Skin epidermis (tissue), 12 donors: ENCODE measurements around the gene AHI1.

Source experiments
- H3K27ac ChIP-seq, 21 experiments: fragments of 200-600 bp; sonication (generic) in 11 of 21; one replicate each; pipeline ENCODE4 v1.5.0; 2020; ENCODE audit warnings: mild to moderate bottlenecking in 3 of 21, inconsistent platforms in 2 of 21, moderate library complexity in 2 of 21
- H3K4me3 ChIP-seq, 7 experiments: fragments of 200-600 bp; sonication (generic) in 2 of 7; one replicate each; pipeline ENCODE4 v1.5.0; 2020; ENCODE audit warnings: inconsistent platforms in 2 of 7, mild to moderate bottlenecking in 2 of 7, moderate library complexity in 1 of 7

Gene AHI1

GRCh38 chr6:135280375-135281136, 217.0 kb downstream of the AHI1 start:
- Histone ChIP-seq H3K27ac (no peak overlapping the region), H3K4me3 (no peak overlapping the region)

DNA sequence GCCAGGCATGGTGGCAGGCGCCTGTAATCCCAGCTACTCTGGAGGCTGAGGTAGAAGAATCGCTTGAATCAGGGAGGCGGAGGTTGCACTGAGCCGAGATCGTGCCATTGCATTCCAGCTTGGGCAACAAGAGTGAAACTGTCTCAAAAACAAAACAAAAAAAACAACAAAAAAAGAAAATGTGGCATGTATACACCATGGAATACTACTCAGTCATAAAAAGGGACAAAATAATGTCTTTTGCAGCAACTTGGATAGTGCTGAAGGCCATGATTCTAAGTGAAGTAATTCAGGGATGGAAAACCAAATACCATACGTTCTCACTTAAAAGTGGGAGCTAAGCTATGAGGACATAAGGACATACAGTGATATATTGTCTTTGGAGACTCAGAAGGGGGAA, 220.1 kb downstream of the AHI1 start:
- Histone ChIP-seq H3K27ac (no peak overlapping the region), H3K4me3 (no peak overlapping the region)

GRCh38 chr6:135274561-135275293, 222.8 kb downstream of the AHI1 start:
- no peak overlapping the region for H3K27ac ChIP-seq
- H3K4me3 ChIP-seq = no peak overlapping the region

DNA sequence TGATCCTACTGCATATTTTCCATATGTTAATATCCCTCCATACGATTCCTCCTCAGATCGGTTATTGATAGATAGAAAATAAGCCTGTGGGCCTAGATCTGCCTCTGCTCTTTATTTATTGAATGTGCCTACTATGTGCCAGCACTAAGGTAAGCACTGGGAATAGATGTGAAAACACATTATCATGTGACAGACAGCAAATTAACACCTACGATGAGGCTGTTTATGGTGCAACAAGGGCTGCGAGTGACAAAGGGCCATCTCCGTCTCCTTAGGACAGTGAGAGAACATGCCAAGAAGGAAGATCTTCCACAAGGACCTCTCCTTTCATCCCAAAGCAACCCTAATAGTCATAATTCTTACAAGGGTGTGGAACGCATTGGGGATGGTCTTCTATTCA, 225.9 kb downstream of the AHI1 start:
- H3K27ac ChIP-seq = peak overlapping the region in 10 of 21 experiments; percentile 22 to 83 (median 51)

DNA sequence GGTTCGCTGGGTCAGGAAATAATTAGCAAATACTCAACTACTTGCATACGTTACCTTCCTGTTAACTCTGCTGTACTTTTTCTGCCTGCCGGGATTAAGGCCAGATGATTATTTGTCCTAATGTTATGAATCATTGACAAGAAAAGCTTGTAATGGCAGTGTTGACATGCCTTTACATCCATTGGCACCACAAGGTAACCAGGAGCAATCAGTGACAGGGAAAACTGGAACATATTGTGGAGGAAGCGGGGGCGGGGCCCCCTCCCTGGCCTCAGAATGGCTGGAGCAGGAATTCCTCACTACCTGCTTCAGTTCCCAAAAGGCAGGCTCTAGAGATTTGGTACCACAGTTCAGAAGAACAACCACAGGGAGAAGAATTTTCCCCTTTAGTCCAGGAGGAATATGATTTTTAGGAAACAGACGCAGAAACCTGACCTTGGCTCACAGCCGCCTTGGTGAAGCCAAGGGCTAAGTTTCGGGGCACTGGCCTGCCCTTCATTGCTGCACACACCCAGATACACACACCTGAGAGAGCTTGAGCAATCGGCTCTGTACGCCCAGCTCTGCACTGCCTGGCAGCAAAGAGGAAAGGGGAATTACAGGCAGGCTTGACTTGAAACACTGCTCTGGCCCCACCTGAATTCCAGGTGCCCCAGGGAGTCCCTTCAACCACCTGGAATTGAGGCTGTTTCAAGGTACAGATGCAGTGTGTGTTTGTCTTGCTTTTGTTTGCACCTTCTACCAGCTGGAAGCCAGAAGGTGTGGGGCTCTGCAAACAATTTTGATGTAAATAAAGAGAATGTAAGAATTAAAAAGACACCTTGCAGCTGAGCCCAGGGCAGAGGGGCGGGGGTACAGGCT, 226.6 kb downstream of the AHI1 start:
- H3K27ac ChIP-seq = peak overlapping the region in 16 of 21 experiments; percentile 12 to 83 (median 49)
- H3K4me3 ChIP-seq = peak overlapping the region in 1 of 7 experiments; percentile 7

More for the DNA sequence above, 225.9 kb downstream of the AHI1 start:
- no peak overlapping the region for H3K4me3 ChIP-seq

DNA sequence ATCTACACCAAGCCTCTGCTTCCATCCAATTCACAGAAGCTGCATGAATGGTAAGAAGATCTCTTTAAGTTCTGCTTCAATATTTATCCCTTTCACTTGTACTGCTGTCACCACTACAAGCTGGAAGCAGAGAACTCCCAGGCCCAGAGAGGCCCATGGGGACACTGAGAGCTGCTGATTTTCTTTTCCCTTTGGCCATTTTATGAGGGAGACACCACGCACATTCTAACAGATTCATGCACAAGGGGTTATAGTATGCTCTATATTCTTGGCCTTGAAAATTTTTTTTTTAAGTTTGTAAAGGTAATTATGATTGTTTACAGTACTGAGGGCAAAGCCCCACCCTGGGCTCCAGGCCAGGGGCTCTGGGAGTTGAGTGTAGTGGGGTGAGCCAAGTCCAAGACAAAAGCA, 228.1 kb downstream of the AHI1 start:
- Histone ChIP-seq H3K27ac (no peak overlapping the region), H3K4me3 (no peak overlapping the region)

DNA sequence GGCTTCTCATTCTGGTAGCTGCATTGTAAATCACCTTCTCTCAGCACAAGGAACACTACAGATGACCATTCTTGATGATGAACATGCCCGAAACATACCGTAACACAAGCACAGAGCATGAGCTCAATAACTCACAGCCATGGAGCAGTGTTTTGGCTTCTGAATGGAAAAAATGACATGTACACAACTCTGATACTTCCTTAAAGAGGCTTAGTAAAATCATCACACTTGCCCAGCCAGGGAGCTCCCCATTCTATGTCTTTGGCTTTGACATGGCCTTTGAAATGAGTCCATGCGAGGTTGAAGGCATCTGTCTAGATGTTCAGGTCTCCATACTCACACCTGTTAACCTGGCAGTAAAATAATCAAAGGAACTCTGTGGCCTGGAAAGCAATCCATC, 228.8 kb downstream of the AHI1 start:
- no peak overlapping the region for H3K27ac ChIP-seq
- H3K4me3 ChIP-seq = no peak overlapping the region

DNA sequence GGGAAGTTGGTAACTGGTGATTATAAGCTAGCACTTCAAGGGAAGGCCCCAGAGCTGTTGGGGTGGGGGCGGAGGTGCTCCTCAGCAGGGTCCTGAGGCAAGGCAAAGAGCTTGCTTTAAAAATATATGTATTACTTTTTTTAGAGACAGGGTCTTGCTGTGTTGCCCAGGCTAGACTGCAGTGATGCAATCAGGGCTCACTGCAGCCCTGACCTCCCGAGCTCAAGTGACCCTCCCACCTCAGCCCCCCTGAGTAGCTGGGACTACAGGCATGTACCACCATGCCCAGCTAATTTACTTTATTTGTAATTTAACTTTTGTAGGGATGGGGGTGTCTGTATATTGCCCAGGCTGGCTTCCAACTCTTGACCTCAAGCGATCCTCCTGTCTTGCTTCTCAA, 229.3 kb downstream of the AHI1 start:
- H3K27ac ChIP-seq = no peak overlapping the region
- H3K4me3 ChIP-seq = no peak overlapping the region

DNA sequence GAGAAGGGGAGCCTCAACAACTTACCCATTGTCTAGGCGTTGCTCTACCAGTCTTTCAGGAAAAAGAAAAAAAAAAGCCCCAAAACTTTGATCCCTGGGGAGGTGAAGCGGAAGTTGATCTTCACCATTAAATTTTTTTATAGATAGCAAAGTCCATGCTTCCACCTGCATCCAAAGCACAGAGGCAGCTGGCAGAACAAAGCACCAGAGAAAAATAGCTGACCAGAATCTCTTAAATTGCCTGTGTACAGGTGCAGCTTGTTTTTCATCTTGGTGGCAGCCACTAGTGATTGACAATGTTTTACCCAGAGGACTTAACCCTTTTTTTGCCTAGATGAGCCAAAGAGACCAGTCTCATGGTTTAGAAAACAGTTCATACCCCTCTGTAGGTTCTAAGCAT, 230.5 kb downstream of the AHI1 start:
- Histone ChIP-seq H3K4me3 (no peak overlapping the region), H3K27ac (no peak overlapping the region)

DNA sequence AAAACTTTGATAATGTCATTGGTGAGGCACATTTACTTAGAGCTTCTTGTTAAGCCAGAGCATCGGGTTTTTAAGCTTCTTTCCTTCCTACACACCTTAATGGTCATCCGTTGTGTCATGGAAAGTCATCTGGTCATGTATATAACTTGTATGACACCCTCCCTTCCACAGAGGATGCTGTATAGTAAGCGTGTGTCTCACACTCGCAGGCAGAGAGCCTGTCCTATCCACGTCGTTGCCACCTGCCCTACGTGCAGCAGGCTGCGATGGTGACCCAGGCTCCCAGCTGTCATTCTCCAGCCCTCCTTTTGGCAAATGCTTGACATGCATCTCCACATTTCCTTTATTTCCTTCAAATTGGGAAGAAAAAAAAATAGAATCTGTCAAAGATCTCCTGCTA, 230.9 kb downstream of the AHI1 start:
- Histone ChIP-seq H3K4me3 (no peak overlapping the region), H3K27ac (no peak overlapping the region)

GRCh38 chr6:135265278-135265677, 232.3 kb downstream of the AHI1 start:
- H3K27ac ChIP-seq = no peak overlapping the region
- no peak overlapping the region for H3K4me3 ChIP-seq

DNA sequence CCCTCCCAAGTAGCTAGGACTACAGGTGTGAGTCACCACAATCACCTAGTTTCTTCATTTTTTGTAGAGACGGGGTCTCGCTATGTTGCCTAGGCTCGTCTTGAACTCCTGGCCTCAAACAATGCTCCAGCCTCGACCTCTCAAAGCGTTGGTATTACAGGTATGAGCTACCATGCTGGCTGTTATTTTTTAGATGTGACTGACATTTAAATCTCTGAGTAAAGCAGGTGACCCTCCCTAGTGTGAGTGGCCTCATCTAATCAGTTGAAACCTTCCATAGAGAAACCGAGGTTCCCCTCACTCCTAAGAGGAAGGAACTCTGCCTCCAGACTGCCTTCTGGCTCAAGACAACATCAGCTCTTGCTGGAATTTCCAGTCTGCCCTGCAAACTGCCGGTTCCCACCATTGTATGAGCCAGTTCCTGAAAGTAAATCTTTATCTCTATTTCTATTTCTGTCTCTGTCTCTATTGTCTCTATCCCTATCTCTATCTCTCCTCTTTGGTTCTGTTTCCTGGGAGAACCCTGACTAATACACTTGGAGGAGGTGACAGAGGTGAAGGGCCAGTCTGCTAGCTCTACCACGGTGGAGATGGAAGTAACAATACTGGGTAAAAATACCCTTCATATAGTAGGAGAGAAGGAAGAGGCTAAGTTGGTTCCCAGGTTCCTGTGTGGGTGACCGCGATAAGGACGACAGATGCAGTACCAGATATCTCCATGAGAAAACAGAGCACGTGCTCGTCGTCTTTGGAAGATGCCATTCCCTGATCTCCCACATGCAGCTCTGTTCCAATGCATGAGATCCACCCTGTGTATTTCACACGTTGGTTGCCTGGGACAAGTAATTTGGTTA, 235.4 kb downstream of the AHI1 start:
- no peak overlapping the region for H3K27ac ChIP-seq
- H3K4me3 ChIP-seq = no peak overlapping the region

DNA sequence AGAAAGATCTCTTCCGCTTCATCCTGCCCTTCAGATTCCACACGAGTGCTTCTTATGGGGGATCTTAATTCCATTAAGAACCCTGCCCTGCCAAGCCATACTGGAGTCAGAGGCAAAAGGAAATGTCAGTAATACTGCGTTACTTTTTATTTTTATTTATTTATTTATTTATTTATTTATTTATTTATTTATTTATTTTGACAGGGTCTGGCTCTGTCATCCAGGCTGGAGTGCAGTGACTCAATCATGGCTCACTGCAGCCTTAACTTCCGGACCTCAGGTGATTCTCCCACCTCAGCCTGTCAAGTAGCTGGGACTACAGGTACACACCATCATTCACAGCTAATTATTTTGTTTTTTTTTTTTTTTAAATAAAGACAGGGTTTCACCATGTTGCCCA, 236.9 kb downstream of the AHI1 start:
- Histone ChIP-seq H3K4me3 (no peak overlapping the region), H3K27ac (no peak overlapping the region)

DNA sequence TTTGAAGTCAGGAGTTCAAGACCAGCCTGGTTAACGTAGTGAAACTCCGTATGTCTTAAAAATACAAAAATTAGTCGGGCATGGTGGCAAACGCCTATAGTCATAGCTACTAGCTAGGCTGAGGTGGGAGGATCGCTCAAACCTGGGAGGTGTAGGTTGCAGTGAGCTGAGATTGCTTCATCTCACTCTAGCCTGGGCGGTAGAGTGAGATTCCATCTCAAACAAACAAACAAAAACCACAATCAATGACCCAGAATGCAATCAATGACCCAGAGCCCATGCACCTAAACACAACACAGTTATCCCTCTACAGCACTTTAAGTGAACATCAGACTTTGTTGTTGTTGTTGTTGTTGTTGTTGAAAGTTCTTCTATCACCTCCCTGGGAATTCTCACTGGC, 238.6 kb downstream of the AHI1 start:
- no peak overlapping the region for H3K27ac ChIP-seq
- H3K4me3 ChIP-seq = no peak overlapping the region

- no peak overlapping the region for H3K4me3 ChIP-seq
- no peak overlapping the region for H3K27ac ChIP-seq
Measured at GRCh38 chr6:135257631-135258405, 239.7 kb downstream of the AHI1 start.

- Histone ChIP-seq H3K27ac (no peak overlapping the region), H3K4me3 (no peak overlapping the region)
Measured at GRCh38 chr6:135256866-135257265, 240.7 kb downstream of the AHI1 start.

DNA sequence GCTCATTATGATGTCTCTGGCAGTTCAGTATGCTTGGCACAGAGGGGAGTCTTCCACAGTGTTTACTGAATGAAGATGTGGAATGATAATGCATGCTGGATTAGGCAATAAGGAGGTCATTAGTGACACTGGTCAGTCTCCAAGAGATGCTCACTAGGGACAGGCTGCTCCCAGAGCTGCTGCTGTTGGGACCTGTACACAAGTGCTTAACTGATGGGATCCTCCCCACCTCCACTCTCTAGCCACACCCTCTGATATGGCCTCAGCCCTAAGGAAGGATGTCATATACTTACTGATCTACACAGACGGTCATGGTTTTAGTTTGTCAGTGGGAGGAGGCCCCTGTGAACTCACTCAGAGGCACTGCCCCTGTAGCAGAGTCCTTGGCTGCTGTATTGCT, 243.1 kb downstream of the AHI1 start:
- Histone ChIP-seq H3K27ac (no peak overlapping the region), H3K4me3 (no peak overlapping the region)

GRCh38 chr6:135251498-135252441, 245.8 kb downstream of the AHI1 start:
- no peak overlapping the region for H3K27ac ChIP-seq
- H3K4me3 ChIP-seq = no peak overlapping the region
